ENCODE results near the gene UACA.

DNA sequence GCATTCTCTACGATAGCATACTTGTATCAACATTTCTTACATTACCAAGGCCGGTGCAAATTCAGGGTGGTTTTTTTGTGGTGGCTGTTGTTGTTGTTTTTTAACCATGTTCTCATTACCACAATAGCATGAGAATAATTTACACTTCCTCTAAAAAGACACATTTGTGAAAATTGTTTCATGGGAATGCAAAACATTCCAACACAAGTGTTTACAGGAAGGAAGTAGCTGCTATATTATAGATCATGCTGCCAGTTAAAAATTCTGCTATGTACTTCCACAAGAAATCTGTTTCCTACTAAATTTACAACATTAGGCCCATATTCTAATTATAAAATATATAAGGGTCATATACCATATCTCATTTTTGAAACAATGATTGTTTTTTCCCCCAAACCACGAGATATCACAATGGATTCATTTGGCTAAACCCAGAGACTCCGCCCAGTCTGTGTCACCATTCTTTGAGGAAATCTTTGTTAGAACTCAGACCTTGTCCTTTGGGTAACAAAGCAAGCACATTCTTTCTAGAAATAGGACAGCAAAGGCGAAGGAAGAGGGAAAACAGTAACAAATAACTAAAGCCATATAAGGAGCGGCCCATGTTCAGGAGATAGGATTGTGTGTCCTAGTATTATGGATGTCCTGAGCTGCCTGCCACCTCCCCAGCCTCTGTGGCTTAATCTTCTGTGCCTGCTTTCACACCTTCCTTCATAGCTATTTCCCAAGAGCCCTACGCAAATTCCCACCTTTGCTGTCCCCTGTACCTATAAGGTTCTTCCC, 60.1 kb downstream of the UACA start:
- TF ChIP-seq TAF1 (IDR thresholded peaks at IDR 0.05; ENCODE audit: borderline replicate concordance, low read depth, low read length) (no peak), POLR2A (IDR thresholded peaks at IDR 0.05; ENCODE audit: low read depth, low read length) (no peak), POLR2AphosphoS5 (IDR thresholded peaks at IDR 0.05; ENCODE audit: low read depth, low read length) (no peak)
